ENCODE results near the gene CPE.

CPE gene

GRCh38 chr4:165520086-165520485 is 141.3 kb downstream of the CPE start:
- Histone ChIP-seq H3K79me2 (ENCODE audit: insufficient read depth, low read length) (no peaks in the 10 kb centered on the region), H3K4me3 (ENCODE audit: low read depth, low read length, poor library complexity, severe bottlenecking) (no peak overlapping the region), H3K4me1 (ENCODE audit: insufficient read depth, low read length, severe bottlenecking) (no peaks in the 10 kb centered on the region), H4K20me1 (ENCODE audit: insufficient read depth, low read length) (no peaks in the 10 kb centered on the region), H3K27ac (ENCODE audit: low read depth, low read length, poor library complexity, severe bottlenecking) (no peak overlapping the region), H2AFZ (ENCODE audit: low read length) (no peak overlapping the region), H3F3A (ENCODE audit: insufficient read depth, low read length) (no peaks in the 10 kb centered on the region), H3K4me2 (ENCODE audit: low read length) (no peak overlapping the region), H3K27me3 (ENCODE audit: insufficient read depth, low read length) (no peaks in the 10 kb centered on the region), H3K9ac (ENCODE audit: low read length) (no peak overlapping the region), H3K9me3 (ENCODE audit: low read length) (no peaks in the 10 kb centered on the region), H3K36me3 (ENCODE audit: insufficient read depth, low read length) (no peaks in the 10 kb centered on the region), H3K9me2 (ENCODE audit: low read depth, low read length) (no peaks in the 10 kb centered on the region)
- TF ChIP-seq EZH2 (IDR thresholded peaks at IDR 0.05; ENCODE audit: borderline replicate concordance, low read length) (no peak), CTCF (IDR thresholded peaks at IDR 0.05; ENCODE audit: low read length) (no peak)

DNA sequence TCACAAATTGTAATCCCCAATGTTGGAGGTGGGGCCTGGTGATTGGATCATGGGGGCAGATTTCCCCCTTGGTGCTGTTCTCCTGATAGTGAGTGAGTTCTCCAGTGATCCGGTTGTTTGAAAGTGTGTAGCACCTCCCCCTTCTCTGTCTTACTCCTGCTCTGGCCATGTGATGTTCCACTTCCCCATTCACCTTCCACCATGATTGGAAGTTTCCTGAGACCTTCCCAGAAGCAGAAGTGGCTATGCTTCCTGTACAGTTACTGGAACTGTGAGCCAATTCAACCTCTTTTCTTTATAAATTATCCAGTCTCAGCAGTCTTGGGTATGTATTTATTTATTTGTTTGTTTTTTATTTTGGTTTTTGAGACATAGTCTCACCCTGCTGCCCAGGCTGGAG is 143.2 kb downstream of the CPE start:
- no peak for TF ChIP-seq EZH2 (IDR thresholded peaks at IDR 0.05; ENCODE audit: borderline replicate concordance, low read length)
- no peak for TF ChIP-seq CTCF (IDR thresholded peaks at IDR 0.05; ENCODE audit: low read length)
- H4K20me1 ChIP-seq (ENCODE audit: insufficient read depth, low read length) = no peaks in the 10 kb centered on the region
- H3K79me2 ChIP-seq (ENCODE audit: insufficient read depth, low read length) = no peaks in the 10 kb centered on the region
- H3K4me2 ChIP-seq (ENCODE audit: low read length) = no peak overlapping the region
- no peaks in the 10 kb centered on the region for H3K9me3 ChIP-seq (ENCODE audit: low read length)
- H3F3A ChIP-seq (ENCODE audit: insufficient read depth, low read length) = no peaks in the 10 kb centered on the region
- no peaks in the 10 kb centered on the region for H3K36me3 ChIP-seq (ENCODE audit: insufficient read depth, low read length)
- H3K9me2 ChIP-seq (ENCODE audit: low read depth, low read length) = no peaks in the 10 kb centered on the region
- H2AFZ ChIP-seq (ENCODE audit: low read length) = no peak overlapping the region
- no peaks in the 10 kb centered on the region for H3K27me3 ChIP-seq (ENCODE audit: insufficient read depth, low read length)
- no peak overlapping the region for H3K27ac ChIP-seq (ENCODE audit: low read depth, low read length, poor library complexity, severe bottlenecking)
- H3K9ac ChIP-seq (ENCODE audit: low read length) = no peak overlapping the region
- no peaks in the 10 kb centered on the region for H3K4me1 ChIP-seq (ENCODE audit: insufficient read depth, low read length, severe bottlenecking)
- no peak overlapping the region for H3K4me3 ChIP-seq (ENCODE audit: low read depth, low read length, poor library complexity, severe bottlenecking)

- H3K27ac ChIP-seq (ENCODE audit: low read depth, low read length, poor library complexity, severe bottlenecking) = no peak overlapping the region
- H3K27me3 ChIP-seq (ENCODE audit: insufficient read depth, low read length) = no peaks in the 10 kb centered on the region
- no peaks in the 10 kb centered on the region for H3K79me2 ChIP-seq (ENCODE audit: insufficient read depth, low read length)
Measured at GRCh38 chr4:165524532-165525190, 145.9 kb downstream of the CPE start.

More at GRCh38 chr4:165524532-165525190, 145.9 kb downstream of the CPE start:
- Histone ChIP-seq H3F3A (ENCODE audit: insufficient read depth, low read length) (no peaks in the 10 kb centered on the region), H4K20me1 (ENCODE audit: insufficient read depth, low read length) (no peaks in the 10 kb centered on the region), H2AFZ (ENCODE audit: low read length) (no peak overlapping the region), H3K4me1 (ENCODE audit: insufficient read depth, low read length, severe bottlenecking) (no peaks in the 10 kb centered on the region), H3K9me2 (ENCODE audit: low read depth, low read length) (no peaks in the 10 kb centered on the region), H3K4me2 (ENCODE audit: low read length) (no peak overlapping the region), H3K9ac (ENCODE audit: low read length) (no peak overlapping the region), H3K9me3 (ENCODE audit: low read length) (no peaks in the 10 kb centered on the region), H3K36me3 (ENCODE audit: insufficient read depth, low read length) (no peaks in the 10 kb centered on the region), H3K4me3 (ENCODE audit: low read depth, low read length, poor library complexity, severe bottlenecking) (no peak overlapping the region)
- TF ChIP-seq CTCF (IDR thresholded peaks at IDR 0.05; ENCODE audit: low read length) (no peak), EZH2 (IDR thresholded peaks at IDR 0.05; ENCODE audit: borderline replicate concordance, low read length) (no peak)

Data from OCI-LY1 (cell line).